GM20431 (cell line): ENCODE measurements around the gene ALG5.

ENCODE experiments used
- in situ Hi-C: fragments of 300-500 bp; cut with MseI, MboI; formaldehyde crosslinking; loops from one replicate; pipeline ENCODE4 v1.15.0; 2020; ENCODE audit warnings: low sequenced_read_pairs; ENCODE audit not compliant: unreplicated experiment

Gene ALG5, protein sequence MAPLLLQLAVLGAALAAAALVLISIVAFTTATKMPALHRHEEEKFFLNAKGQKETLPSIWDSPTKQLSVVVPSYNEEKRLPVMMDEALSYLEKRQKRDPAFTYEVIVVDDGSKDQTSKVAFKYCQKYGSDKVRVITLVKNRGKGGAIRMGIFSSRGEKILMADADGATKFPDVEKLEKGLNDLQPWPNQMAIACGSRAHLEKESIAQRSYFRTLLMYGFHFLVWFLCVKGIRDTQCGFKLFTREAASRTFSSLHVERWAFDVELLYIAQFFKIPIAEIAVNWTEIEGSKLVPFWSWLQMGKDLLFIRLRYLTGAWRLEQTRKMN

DNA sequence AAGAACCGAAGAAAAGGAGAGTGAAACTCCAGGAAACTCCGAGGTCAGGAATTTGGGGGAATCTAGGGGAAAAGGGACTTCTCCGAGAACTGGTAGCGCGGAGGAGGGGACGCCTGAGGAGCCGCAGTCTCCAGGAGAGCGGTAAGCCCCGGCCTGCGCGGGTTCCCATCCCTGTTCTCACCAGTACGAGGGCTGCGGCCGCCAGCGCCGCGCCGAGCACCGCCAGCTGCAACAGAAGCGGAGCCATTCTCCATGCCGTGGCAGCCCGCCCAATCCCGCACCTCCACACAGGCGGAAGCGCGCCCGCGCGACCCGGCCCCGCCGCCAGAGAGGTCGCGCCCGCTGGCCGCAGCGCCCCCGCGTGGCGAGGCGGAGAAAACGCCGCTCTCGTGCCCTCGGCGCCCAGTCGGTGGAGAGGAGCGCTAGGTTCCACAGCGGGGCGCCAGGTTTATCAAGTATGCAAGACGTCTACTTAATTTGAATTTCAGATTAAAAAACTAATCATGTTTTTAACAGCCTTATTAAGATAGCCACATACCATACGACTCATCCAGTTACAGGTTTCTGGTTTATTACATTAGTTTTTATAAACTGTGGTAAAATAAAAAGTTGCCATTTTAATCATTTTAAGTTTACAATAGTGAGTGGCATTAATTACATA is at the start of gene ALG5:
Gene ALG5 (minus strand): TSS at position 287 of the 661 bp plus-strand sequence. CDS start 40 bp downstream, at position 247.
- in situ Hi-C loops = no loop called here

DNA sequence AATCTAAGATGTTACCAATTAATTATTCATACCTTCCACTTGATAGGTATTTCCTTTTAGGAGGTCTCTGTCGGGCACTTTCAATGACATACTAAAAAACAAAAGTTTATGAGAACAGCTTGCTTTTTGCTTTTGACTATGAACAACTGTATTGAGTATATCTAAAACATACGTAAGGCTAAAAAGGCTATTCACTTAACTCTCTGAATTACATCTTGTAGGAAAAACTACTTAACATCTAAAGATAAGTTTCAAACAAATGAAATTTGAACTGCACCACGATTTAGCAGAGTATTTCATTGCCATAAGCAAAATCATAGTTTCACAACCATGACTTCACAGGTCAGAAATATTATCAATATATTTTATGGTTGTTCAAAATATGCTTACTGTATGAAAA is 48.7 kb upstream of the ALG5 start:
- in situ Hi-C loops = no loop called here

DNA sequence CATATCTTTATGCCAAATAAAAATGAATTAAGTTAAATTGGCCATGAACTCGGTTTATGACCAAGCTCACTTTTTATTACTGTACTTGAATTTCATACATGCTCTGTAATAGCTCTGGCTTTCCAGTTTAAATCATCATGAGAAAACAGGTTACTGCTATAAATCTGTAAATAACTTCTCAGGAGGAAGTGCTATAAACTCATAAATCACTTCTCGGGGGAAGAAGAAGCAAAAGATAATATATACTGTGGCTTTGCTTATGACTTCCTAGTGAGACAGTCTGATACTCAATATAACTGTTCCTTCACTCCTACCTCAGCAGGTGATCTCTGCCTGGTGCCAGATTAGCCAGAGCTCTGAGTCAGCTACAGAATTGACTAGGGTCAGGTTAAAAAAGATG is 47.9 kb upstream of the ALG5 start:
- in situ Hi-C loops = no loop called here

DNA sequence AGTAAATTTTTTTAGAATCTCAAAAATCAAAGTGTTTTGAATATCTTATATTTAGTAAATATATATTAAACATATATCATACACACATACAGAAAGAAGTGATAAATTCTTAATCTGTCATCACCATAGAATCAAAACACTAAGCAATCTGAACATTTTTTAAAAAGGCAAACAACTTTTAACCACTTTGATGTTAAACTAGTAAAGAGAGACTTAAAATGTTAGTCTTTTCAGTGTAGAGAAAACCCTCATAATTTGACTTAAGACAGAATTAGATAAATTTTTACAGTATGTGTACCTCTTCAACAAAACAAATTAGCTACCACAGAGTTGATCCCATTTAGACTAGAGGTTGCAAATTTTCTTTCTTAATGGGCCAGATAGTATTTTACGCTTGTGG is 46.9 kb upstream of the ALG5 start:
- in situ Hi-C loops = no loop called here

DNA sequence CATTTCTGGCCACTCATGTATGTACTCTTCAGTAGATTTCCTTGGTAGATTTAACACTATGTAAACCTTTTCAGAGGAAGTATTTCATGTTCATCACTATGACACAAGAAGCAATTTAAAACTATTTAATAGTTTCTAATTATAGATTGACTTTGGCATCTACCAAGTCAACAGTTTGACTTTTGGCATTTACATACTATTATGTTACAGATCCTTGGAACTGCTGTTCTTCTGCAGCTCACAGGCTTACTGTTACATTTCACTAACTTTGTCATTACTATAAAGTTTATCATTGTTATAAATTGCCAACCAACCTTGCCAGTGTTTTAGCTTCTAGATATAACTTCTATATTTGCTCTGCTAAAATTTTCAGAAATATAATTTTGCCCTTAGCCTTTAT is 41.6 kb upstream of the ALG5 start:
- in situ Hi-C loops = no loop called here

DNA sequence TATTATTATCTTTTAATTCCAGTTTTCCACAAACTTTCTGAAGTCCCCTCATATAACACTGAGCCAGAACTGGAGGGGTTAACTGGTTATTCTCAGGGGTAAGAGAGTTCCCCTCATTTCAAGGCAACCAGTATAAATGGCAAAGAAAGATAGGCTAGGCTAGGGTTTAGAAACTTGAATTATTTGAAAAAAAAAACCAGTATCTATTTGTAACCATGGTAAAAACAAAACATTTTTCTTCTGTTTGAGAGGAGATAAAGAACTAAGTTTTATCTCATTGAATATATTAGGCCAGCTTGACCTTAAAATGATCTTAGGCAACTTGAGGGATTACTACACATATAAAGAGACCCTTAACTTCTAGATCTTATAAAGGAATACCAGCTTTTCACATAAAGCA is 40.8 kb upstream of the ALG5 start:
- in situ Hi-C loops = no loop called here

DNA sequence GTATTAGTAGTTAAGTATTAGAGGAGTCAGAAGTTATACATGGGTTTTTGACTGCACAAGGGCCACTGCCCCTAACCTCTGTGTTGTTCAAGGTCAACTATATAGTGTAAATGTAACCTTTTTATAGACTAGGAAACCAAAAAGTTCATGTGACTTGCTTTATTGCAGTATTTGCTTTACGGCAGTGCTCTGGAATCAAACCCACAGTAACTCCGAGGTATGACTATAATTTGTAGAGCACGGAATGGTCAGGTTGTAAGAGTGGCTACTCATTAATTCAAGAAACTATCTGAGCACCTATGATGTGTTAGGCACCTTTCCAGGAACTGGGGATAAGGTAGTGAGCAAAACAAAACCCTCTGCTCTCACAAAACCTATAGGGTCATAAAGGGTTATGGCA is 38.1 kb upstream of the ALG5 start:
- in situ Hi-C loops = no loop called here

DNA sequence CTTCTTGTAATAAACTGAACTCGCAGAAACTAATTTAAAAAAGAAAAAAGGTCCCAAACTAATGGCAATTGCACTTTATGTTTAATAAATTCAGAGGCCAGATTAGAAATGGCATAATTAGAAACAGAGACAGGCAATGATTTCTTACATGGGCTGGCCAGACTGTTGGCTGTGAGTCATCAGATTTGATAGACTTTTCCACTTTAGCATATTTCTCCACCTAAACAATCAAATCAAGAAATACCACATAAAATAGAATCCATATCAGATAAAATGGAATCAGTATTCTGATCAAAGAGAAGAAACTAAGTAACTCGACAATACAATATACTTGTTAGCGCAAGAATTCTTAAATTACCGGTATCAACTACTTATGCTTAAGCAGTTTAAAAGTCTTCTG is 30.5 kb upstream of the ALG5 start:
- in situ Hi-C loops = no loop called here

DNA sequence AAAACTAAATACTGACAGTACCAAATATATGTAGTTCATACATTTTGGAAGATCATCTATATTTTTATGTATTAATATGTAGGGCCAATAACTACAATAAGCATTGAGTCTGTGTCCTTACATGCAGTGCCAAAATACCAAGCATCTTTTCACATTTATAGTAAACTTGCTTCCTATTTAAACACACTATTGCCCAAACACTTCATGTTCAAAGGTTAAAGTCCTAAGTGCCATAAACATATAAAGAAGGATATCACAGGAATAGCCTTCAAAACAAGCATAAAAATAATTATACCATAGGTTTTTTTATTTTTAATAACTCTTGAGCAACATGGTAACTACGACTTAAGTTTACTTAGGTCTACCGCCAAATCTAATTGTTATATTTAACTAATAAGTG is 28.5 kb upstream of the ALG5 start:
- in situ Hi-C loops = no loop called here

DNA sequence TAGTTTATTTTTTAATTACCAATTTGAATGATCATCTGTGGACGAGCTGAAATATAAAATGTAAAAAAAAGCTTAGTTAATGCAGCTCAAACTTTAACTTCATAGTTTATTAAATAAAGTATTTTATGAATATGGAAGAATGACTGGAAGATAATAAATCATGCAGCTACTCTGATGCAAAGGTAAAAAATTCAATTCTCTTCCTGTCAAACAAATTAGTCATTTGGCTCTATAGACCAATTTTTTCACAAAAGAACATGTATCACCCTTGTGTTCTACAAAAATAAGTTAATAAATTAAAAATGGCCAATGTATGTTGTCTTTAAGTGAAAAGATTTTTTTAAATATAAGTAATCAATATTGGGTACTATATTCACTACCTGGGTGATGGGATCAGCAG is 27.6 kb upstream of the ALG5 start:
- in situ Hi-C loops = no loop called here

DNA sequence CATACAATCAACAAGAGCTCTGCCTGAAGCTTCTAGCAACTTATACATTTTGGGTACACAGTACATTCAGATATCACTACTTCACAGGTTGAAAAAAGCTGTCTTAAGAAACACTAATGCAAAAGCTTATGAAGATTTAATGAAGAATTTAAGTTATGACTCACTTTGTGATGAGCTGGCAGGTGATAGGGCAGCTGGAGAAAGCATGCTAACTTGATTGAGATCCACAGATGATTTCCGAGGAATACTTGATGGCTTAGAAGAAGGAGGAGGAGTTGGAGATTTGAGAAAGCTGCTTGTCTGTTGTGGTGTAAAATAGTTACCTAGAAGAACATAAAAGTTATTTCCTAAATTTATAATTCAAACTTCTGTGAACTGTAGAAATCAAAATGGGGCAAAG is 24.7 kb upstream of the ALG5 start:
- in situ Hi-C loops = no loop called here

DNA sequence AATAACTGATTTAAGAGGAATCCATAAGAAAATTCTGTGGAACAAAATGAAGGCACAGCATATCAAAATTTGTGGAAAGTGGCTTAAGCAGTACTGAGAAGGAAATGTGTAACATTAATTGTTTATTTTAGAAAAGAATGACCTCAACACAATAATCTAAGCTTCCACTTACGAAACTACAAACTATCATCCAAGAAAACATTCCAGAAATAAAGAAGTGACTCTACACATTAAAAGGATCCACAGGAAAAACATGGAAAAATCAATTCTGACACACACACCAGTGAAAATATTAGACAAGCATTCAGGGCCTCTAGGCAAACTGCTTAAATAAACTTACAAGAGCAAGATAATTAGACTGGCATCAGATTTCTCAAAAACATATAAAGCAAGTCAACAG is 15.5 kb upstream of the ALG5 start:
- in situ Hi-C loops = no loop called here

DNA sequence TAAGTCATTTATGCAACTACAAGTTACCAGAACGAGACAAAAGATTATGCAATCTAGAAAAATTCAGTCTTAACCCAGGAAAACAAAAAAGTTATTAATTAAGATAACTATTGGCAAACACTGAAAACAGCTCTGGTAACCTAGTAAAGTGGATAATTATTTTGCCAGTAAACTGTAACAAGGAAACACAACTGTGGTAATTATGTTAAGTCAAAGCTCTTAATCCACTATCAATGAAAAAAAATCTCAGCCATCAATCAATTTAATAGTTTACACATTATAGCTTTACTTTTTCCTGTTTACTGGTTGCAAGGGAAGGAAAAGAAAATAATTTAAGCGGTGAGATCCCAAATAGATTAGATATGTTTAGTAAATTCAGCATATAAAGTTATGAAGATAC is 12.6 kb upstream of the ALG5 start:
- in situ Hi-C loops = no loop called here

DNA sequence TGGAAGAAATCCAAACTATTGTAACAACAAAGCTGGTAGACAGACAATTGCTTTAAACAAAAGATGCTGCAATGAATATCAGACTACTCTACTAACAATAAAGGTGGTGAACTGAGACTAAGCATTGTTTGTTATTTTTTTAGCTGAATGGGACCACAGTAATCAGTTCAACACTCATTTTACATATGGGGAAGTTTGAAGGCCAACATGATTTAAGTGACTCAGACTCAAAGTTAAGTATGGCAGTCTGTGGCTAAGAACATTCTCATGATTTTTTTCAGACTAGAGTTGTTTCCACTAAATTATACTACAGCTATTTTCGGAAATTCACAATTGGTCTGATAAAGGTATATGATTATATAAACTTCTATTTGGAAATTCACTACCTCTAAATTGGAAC is 11.9 kb upstream of the ALG5 start:
- in situ Hi-C loops = no loop called here

DNA sequence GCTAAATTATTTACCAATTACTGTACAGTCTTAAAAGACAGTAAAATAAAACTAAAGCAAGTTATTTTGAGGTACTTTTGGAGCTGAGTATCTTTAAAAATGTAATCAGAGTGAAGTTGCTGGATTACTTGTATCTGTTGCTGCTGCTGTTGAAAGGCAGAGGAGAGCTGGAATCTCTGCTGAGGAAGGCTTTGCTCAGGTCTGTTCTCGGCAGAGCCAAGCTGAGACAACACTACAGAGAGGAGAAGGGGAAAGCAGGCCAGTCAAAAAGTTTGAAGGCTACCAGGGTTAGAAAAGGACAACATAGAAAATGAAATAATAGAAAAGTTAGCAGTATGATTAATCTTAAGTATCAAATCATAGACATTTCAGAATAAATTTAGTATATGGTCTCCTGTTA is 11.3 kb upstream of the ALG5 start:
- in situ Hi-C loops = no loop called here

DNA sequence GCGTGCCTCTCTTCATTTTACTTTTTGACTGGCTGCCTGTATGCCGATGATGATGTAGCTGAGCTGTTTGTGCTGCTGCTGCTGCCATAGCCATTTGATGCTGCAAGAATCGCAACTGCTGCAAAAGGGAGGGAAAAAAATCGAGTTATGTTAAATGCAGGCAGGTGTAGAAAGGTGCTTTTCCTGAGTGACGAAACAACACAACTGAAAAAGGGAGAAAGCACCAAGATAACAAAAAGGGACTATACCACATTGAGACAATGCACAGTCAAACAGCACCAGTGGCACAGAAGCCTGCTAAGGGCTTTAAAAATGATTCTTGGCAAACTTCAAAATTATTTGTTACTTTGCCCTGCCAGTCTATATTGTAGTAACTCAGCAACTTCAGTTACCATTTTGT is 10.6 kb upstream of the ALG5 start:
- in situ Hi-C loops = no loop called here

DNA sequence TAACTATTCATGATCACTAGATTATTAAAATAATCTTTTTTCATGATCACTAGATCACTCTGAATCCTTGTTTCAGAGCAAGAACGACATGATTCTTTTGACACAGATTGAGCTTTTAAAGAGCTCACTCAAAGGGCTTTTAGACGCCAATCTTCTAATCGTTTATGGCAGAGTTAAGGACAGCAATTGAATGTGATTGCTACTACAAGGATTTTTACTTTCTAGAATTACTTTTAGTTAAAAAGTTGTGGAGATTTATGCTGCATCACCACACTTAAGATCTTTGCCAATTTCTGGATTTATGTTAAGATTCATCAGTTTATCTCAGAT is 2.7 kb upstream of the ALG5 start:
- in situ Hi-C loops = no loop called here

DNA sequence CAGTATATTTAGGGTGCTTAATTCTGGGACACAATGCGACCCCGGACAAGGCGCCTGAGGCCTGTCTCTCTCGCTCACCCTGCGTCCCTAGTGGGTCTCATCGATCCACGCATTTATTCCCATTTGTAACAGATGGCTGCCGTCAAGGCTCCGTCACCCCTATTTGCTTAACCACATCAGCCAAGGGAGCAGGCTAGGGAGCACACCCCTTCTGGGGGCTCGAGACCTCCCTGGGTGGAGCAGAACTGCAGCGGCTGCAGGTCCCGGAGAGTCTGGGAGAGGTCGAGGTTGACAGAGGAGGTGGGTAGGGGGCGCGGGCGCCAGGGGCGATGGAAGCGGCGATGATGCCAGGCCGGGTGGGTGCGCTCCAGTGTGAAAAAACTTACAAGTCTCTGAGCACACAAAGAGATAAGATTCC is 507 bp downstream of the ALG5 start:
- in situ Hi-C loops = no loop called here

DNA sequence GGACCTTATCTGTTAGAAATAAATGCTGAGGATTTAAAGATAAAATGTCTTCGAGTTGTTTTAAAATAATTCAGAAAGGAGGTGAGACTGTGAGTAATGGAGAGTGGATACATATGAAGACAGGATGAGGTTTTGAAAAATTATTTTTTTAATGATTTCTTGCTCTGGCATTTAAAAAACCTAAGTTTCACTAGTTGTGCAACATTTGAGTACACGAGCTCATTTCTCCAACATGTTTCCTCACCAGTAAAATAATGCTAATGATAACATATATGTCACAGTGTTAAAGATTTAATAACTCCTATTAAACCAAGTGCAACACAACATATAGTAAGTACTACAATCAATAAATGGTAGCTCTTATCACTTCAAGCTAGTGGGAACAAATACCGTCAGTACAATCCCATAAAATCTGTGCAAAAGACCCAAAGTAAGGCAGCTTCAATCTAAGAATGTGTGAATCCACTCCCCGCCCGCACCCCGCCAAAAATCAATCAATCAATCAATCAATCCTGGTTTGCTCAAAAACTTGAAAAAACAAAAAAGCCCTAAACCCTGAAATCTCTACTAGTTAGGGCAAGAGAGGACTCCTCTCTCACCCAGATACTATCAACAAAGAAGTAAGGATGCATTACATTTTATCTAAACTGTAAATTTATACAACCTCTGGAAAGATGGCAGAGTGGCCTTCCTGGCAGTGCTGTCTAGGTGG is 1.3 kb downstream of the ALG5 start:
- in situ Hi-C loops = no loop called here

DNA sequence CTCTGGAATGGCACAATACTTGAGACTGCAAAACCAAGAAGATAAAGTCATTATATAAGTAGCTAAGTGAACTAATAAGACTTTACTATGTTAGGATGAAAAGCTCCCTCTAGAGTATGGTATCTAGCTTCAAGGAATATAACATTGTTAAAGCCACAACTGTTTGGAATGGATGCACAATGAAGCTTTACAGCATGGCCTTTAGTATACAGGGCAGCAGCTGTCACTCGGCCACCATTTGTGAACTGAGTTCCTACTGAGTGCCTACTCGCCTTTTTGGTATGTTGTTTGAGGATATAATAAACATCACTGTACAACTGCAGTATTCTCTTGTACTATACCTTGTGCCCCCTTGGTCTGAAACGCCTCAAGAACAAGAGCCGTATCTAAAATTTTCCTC is 6.8 kb downstream of the ALG5 start:
- in situ Hi-C loops = no loop called here

DNA sequence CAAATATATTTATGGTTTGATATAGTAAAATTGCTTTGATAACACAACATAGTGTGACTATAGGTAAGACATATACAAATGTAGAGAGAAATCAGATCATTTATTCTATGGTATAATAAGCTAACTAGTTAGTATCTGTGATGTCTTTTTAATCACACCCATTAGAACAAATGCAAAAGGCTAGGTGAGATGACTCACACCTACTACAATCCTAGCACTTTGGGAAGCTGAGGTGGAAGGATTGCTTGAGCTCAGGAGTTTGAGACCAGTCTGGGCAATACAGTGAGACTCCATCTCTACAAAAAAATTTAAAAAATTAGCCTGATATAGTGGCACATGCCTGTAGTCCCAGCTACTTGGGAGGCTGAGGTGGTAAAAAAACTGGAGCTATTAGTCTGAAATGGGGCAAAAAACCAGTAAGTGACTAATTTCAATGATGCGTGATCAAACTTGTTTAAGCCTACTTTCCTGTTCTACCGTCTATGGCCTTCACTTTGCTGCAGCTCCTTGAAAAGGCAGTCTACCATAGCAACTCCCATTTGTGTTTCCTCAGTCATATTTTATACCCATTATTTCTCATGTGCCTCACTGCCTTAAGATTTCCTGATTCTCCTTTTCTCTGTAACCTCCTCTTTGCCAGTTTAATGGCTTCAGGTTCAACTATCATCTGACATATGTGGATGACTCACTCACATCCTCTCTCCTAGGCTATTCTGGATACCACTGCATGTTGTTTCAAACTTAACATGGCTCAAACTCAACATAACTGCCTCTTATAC is 12.5 kb downstream of the ALG5 start:
- in situ Hi-C loops = loop anchor here (10.0 kb wide), 1 partner anchor 132 kb away; no protein-coding TSS in a partner anchor
